Osteoblast (primary cell): Measurements from ENCODE around the gene AKR1C8. TPM values are rescaled to one million over a fixed set of nuclear protein-coding genes. Genes with fewer than 3 reads are reported as not detected.

ENCODE experiments used
- DNase-seq: peaks from one replicate; pipeline ENCODE4 v3.0.0; 2011; ENCODE audit warnings: low spot score, mixed read lengths; ENCODE audit not compliant: insufficient read length; ENCODE audit errors: missing footprints
- H2AFZ ChIP-seq: 2 replicates; pipeline ENCODE4 v1.6.0; 2011; ENCODE audit warnings: mild to moderate bottlenecking, low read length
- H3K27ac ChIP-seq: 2 replicates; pipeline ENCODE4 v1.5.1; 2011; ENCODE audit warnings: mild to moderate bottlenecking, low read depth, low read length, moderate library complexity
- H3K27me3 ChIP-seq: 2 replicates; pipeline ENCODE4 v1.6.0; 2012; ENCODE audit warnings: mild to moderate bottlenecking, control low read depth, inconsistent platforms, low read length, moderate library complexity; ENCODE audit not compliant: insufficient read depth
- H3K36me3 ChIP-seq: 2 replicates; pipeline ENCODE4 v1.5.1; 2011; ENCODE audit warnings: mild to moderate bottlenecking, low read length, control low read depth, moderate library complexity; ENCODE audit not compliant: insufficient read depth
- H3K4me1 ChIP-seq: 2 replicates; pipeline ENCODE4 v1.5.1; 2011; ENCODE audit warnings: mild to moderate bottlenecking, low read length, control low read depth, moderate library complexity; ENCODE audit not compliant: insufficient read depth
- H3K4me2 ChIP-seq: 2 replicates; pipeline ENCODE4 v1.6.0; 2011; ENCODE audit warnings: mild to moderate bottlenecking, low read length; ENCODE audit not compliant: insufficient read depth
- H3K4me3 ChIP-seq: fragments of 200-600 bp; sonication (generic); 3 replicates; pipeline ENCODE4 v1.5.1; 2012; ENCODE audit warnings: mild to moderate bottlenecking, low read length, inconsistent platforms; ENCODE audit not compliant: insufficient read depth
- H3K79me2 ChIP-seq: 2 replicates; pipeline ENCODE4 v1.6.0; 2012; ENCODE audit warnings: mild to moderate bottlenecking, low read length, control low read depth, inconsistent platforms; ENCODE audit not compliant: insufficient read depth
- H3K9me3 ChIP-seq: 2 replicates; pipeline ENCODE4 v1.5.1; 2011; ENCODE audit warnings: low read depth, low read length, control low read depth
- H4K20me1 ChIP-seq: 2 replicates; pipeline ENCODE4 v1.6.0; 2012; ENCODE audit warnings: mild to moderate bottlenecking, low read length, control low read depth; ENCODE audit not compliant: insufficient read depth
- total RNA-seq: library from RNA; depleted of rRNA; stranded (reverse); fragments of >200 nt; gene quantifications from 2 replicates; pipeline ENCODE4 v1.2.3, GENCODE V29; 2012
- TF ChIP-seq, protein P1 (sequence below): IDR thresholded peaks from 2 replicates; pipeline ENCODE4 v1.5.1; 2011; ENCODE audit warnings: mild to moderate bottlenecking, low read depth, low read length, moderate library complexity; ENCODE audit errors: extremely low read depth

AKR1C8 gene
- total RNA-seq, 1 donor: not detected

DNA sequence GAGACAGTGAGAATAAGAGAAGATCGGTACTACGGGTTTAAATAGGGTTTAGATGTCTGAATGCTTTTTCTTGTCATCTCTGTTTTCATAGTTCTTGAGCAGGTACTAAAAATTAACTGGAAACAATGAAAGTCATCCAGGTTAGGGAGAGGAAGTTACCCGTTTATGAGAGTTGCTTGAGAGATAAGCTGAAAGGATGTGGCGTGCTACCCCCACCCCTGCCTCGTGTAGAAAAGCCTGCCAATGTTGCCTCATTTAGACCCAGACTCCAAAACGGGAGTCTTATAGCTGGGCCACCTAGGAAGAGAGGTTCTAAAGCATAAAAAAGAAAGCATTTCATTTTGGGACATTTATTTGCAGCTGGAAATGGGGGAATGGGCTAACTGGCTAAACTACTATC lies 21.8 kb upstream of the AKR1C8 start:
- no peak for DNase-seq
- H3K36me3 ChIP-seq: no peaks in the 10 kb centered on the region
- no peak overlapping the region for H3K4me2 ChIP-seq
- no peak overlapping the region for H2AFZ ChIP-seq
- H3K79me2 ChIP-seq: no peaks in the 10 kb centered on the region
- no peak overlapping the region for H3K4me3 ChIP-seq
- no peak overlapping the region for H3K27ac ChIP-seq
- TF ChIP-seq, protein P1, sequence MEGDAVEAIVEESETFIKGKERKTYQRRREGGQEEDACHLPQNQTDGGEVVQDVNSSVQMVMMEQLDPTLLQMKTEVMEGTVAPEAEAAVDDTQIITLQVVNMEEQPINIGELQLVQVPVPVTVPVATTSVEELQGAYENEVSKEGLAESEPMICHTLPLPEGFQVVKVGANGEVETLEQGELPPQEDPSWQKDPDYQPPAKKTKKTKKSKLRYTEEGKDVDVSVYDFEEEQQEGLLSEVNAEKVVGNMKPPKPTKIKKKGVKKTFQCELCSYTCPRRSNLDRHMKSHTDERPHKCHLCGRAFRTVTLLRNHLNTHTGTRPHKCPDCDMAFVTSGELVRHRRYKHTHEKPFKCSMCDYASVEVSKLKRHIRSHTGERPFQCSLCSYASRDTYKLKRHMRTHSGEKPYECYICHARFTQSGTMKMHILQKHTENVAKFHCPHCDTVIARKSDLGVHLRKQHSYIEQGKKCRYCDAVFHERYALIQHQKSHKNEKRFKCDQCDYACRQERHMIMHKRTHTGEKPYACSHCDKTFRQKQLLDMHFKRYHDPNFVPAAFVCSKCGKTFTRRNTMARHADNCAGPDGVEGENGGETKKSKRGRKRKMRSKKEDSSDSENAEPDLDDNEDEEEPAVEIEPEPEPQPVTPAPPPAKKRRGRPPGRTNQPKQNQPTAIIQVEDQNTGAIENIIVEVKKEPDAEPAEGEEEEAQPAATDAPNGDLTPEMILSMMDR: no peak
- H3K9me3 ChIP-seq: no peaks in the 10 kb centered on the region
- no peaks in the 10 kb centered on the region for H3K4me1 ChIP-seq
- H4K20me1 ChIP-seq: no peaks in the 10 kb centered on the region
- H3K27me3 ChIP-seq: peaks cover 4% of the 10 kb centered on the region

DNA sequence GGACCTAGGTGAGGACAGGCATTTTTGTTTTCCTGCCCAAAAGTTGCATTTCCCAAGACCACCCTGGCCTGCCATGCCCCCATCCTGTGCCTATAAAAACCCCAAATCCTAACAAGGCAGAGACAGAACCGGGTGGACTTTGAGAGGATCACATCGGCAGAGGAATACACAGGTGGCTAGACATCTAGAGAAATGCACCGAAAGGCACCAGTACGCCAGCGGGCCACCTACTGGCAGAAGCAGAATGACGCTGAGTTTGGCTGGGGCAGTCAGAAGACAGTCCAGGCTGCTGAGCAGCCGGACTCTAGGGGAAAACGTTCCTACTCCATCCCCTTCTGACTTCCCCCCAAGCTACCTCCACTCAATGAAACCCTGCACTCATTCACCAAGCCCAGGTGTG lies 14.4 kb upstream of the AKR1C8 start:
- Histone ChIP-seq H3K27me3 (peaks cover 2% of the 10 kb centered on the region), H3K4me2 (no peak overlapping the region)
- TF ChIP-seq, protein P1: no peak

DNA sequence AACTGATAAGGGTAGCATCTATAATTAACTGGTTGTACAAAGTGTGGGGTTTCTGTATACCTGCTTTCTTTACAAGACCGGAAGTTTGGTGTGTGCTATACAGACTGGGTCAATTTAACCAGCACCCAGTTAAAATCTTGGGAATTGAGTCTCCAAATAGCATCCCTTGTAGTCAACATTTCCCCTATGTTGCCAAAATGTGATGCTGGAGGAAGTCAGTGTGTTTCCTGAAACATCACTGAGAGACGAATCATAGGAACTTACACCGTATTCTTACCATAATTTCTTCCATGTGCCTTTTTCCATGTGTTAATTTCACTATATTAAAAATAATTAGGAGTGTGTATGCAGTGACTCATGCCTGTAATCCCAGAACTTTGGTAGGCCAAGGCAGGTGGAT lies 13.4 kb upstream of the AKR1C8 start:
- Histone ChIP-seq H3K4me1 (no peaks in the 10 kb centered on the region), H3K79me2 (no peaks in the 10 kb centered on the region), H3K4me2 (no peak overlapping the region), H3K36me3 (no peaks in the 10 kb centered on the region), H2AFZ (no peak overlapping the region), H3K4me3 (no peak overlapping the region), H4K20me1 (no peaks in the 10 kb centered on the region), H3K9me3 (no peaks in the 10 kb centered on the region), H3K27ac (no peak overlapping the region), H3K27me3 (no peaks in the 10 kb centered on the region)
- TF ChIP-seq, protein P1: no peak
- no peak for DNase-seq

More for the DNA sequence above, 14.4 kb upstream of the AKR1C8 start:
- no peaks in the 10 kb centered on the region for H3K79me2 ChIP-seq
- no peak overlapping the region for H2AFZ ChIP-seq
- no peaks in the 10 kb centered on the region for H3K4me1 ChIP-seq
- DNase-seq: no peak
- H3K4me3 ChIP-seq: no peak overlapping the region
- H3K27ac ChIP-seq: no peak overlapping the region
- no peaks in the 10 kb centered on the region for H3K9me3 ChIP-seq
- no peaks in the 10 kb centered on the region for H3K36me3 ChIP-seq
- no peaks in the 10 kb centered on the region for H4K20me1 ChIP-seq

DNA sequence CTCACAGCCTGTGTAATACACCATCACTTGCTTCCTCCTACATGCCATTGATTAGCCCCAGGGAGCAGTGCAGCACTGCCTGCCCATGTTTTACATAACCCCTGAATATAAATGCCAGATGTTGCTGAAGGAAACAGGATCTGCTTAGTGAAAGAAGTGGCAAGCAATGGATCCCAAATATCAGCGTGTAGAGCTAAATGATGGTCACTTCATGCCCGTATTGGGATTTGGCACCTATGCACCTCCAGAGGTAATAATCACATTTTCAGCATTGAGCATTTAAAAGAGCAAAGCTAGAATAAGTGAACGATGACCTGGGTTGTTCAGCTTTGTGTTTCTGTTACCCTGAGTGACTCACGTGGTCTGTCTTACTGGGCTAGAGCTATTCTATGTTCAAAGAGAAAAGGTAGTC lies 11.8 kb upstream of the AKR1C8 start, which contains the start of gene AKR1C4:
AKR1C4 (plus strand) TSS at position 136 of the 412 bp plus-strand sequence; CDS start at position 167, 31 bp downstream.
- Histone ChIP-seq H3K27me3 (no peaks in the 10 kb centered on the region), H3K4me1 (no peaks in the 10 kb centered on the region), H3K79me2 (no peaks in the 10 kb centered on the region), H2AFZ (no peak within 1 kb of the TSS), H3K36me3 (no peaks in the 10 kb centered on the region), H3K27ac (no peak within 1 kb of the TSS), H3K9me3 (no peaks in the 10 kb centered on the region), H3K4me3 (no peak within 1 kb of the TSS), H3K4me2 (no peak within 1 kb of the TSS), H4K20me1 (no peaks in the 10 kb centered on the region)
- TF ChIP-seq, protein P1: no peak
- no peak for DNase-seq
